C4-2B (cell line): Measurements from ENCODE around the gene GLCCI1.

ENCODE experiments used
- CTCF ChIP-seq: fragments of 450-650 bp; conservative IDR thresholded peaks from 2 replicates; pipeline ENCODE4 v1.5.1; 2017; ENCODE audit warnings: mild to moderate bottlenecking
- ZFX ChIP-seq: fragments of 450-650 bp; IDR thresholded peaks from 2 replicates; pipeline ENCODE4 v1.6.1; 2017

GRCh38 chr7:8022628-8023027 is 54.0 kb downstream of the GLCCI1 start:
- TF ChIP-seq CTCF, result no peak
- no peak for TF ChIP-seq ZFX
